Measurements from ENCODE around the gene SPATA6L.

SPATA6L gene

GRCh38 chr9:4640027-4640426, 26.3 kb downstream of the SPATA6L start:
- peaks cover 43% of the 10 kb centered on the region for H3K27me3 ChIP-seq (ENCODE audit: insufficient read depth, low read length, poor library complexity, severe bottlenecking)
- H2AFZ ChIP-seq (ENCODE audit: low read length): no peak overlapping the region
- no peak overlapping the region for H3K9ac ChIP-seq (ENCODE audit: low read depth, low read length, poor library complexity, severe bottlenecking)
- no peaks in the 10 kb centered on the region for H3K9me2 ChIP-seq (replicated peaks; ENCODE audit: low read depth, low read length)
- TF ChIP-seq CTCF (conservative IDR thresholded peaks at IDR 0.05; ENCODE audit: low read length) (peak; percentile 64), EZH2phosphoT487 (IDR thresholded peaks at IDR 0.05; ENCODE audit: borderline replicate concordance) (no peak)
- no peak overlapping the region for H3K4me3 ChIP-seq (ENCODE audit: low read length, poor library complexity, severe bottlenecking)
- H3K9me3 ChIP-seq (ENCODE audit: insufficient read depth, low read depth, low read length): no peaks in the 10 kb centered on the region
- no peaks in the 10 kb centered on the region for H4K20me1 ChIP-seq (ENCODE audit: insufficient read depth, low read length, poor library complexity, severe bottlenecking)
- no peak overlapping the region for H3K4me2 ChIP-seq (ENCODE audit: low read depth, low read length, poor library complexity, severe bottlenecking)
- H3K4me1 ChIP-seq (ENCODE audit: insufficient read depth, low read length, poor library complexity, severe bottlenecking): no peaks in the 10 kb centered on the region
- no peaks in the 10 kb centered on the region for H3K36me3 ChIP-seq (ENCODE audit: insufficient read depth, low read length)
- H3F3A ChIP-seq (ENCODE audit: low read depth): no peaks in the 10 kb centered on the region
- no peaks in the 10 kb centered on the region for H3K79me2 ChIP-seq (ENCODE audit: insufficient read depth, low read length)

- Histone ChIP-seq H3K4me3 (ENCODE audit: low read length, poor library complexity, severe bottlenecking) (no peak overlapping the region), H3K9me2 (replicated peaks; ENCODE audit: low read depth, low read length) (no peaks in the 10 kb centered on the region), H3K4me2 (ENCODE audit: low read depth, low read length, poor library complexity, severe bottlenecking) (no peak overlapping the region), H3K4me1 (ENCODE audit: insufficient read depth, low read length, poor library complexity, severe bottlenecking) (no peaks in the 10 kb centered on the region), H3K79me2 (ENCODE audit: insufficient read depth, low read length) (no peaks in the 10 kb centered on the region), H3K36me3 (ENCODE audit: insufficient read depth, low read length) (no peaks in the 10 kb centered on the region), H4K20me1 (ENCODE audit: insufficient read depth, low read length, poor library complexity, severe bottlenecking) (no peaks in the 10 kb centered on the region), H3K9ac (ENCODE audit: low read depth, low read length, poor library complexity, severe bottlenecking) (no peak overlapping the region), H2AFZ (ENCODE audit: low read length) (no peak overlapping the region), H3K27me3 (ENCODE audit: insufficient read depth, low read length, poor library complexity, severe bottlenecking) (peaks cover 49% of the 10 kb centered on the region), H3F3A (ENCODE audit: low read depth) (no peaks in the 10 kb centered on the region), H3K9me3 (ENCODE audit: insufficient read depth, low read depth, low read length) (no peaks in the 10 kb centered on the region)
- no peak for TF ChIP-seq EZH2phosphoT487 (IDR thresholded peaks at IDR 0.05; ENCODE audit: borderline replicate concordance)
- TF ChIP-seq CTCF (conservative IDR thresholded peaks at IDR 0.05; ENCODE audit: low read length): no peak
These were observed 26.9 kb downstream of the SPATA6L start for GRCh38 chr9:4639420-4639819.

- H3K9me3 ChIP-seq (ENCODE audit: insufficient read depth, low read depth, low read length): no peaks in the 10 kb centered on the region
- no peaks in the 10 kb centered on the region for H3K36me3 ChIP-seq (ENCODE audit: insufficient read depth, low read length)
- no peak overlapping the region for H3K9ac ChIP-seq (ENCODE audit: low read depth, low read length, poor library complexity, severe bottlenecking)
- no peaks in the 10 kb centered on the region for H3K9me2 ChIP-seq (replicated peaks; ENCODE audit: low read depth, low read length)
- H3K79me2 ChIP-seq (ENCODE audit: insufficient read depth, low read length): no peaks in the 10 kb centered on the region
- no peak overlapping the region for H2AFZ ChIP-seq (ENCODE audit: low read length)
- no peaks in the 10 kb centered on the region for H4K20me1 ChIP-seq (ENCODE audit: insufficient read depth, low read length, poor library complexity, severe bottlenecking)
- TF ChIP-seq CTCF (conservative IDR thresholded peaks at IDR 0.05; ENCODE audit: low read length) (no peak), EZH2phosphoT487 (IDR thresholded peaks at IDR 0.05; ENCODE audit: borderline replicate concordance) (no peak)
- no peaks in the 10 kb centered on the region for H3K4me1 ChIP-seq (ENCODE audit: insufficient read depth, low read length, poor library complexity, severe bottlenecking)
- H3K4me2 ChIP-seq (ENCODE audit: low read depth, low read length, poor library complexity, severe bottlenecking): no peak overlapping the region
- no peaks in the 10 kb centered on the region for H3F3A ChIP-seq (ENCODE audit: low read depth)
- H3K4me3 ChIP-seq (ENCODE audit: low read length, poor library complexity, severe bottlenecking): no peak overlapping the region
- H3K27me3 ChIP-seq (ENCODE audit: insufficient read depth, low read length, poor library complexity, severe bottlenecking): peaks cover 54% of the 10 kb centered on the region
These were observed 27.3 kb downstream of the SPATA6L start for GRCh38 chr9:4638968-4639367.

All from Loucy (cell line).